NCI-H2107 (cell line): ENCODE results near the gene DCT.

Experiments used
- DNase-seq: peaks from one replicate; lab custom pipeline; 2025; lab: John Stamatoyannopoulos, UW

The DCT gene

GRCh38 chr13:94395860-94396259, 83.6 kb downstream of the DCT start:
- DNase-seq, result no peak

GRCh38 chr13:94394723-94395122, 84.8 kb downstream of the DCT start:
- DNase-seq, result no peak

- DNase-seq, result no peak
These were observed 88.6 kb downstream of the DCT start for GRCh38 chr13:94390881-94391280.

- no peak for DNase-seq
These were observed 89.7 kb downstream of the DCT start for GRCh38 chr13:94389604-94390351.

- no peak for DNase-seq
These were observed 92.4 kb downstream of the DCT start for GRCh38 chr13:94387047-94387446.
